SH-SY5Y (cell line): Measurements from ENCODE around the gene DTX4.

ENCODE experiments used
- GATA2 ChIP-seq: IDR thresholded peaks from 2 replicates; pipeline ENCODE4 v1.6.1; 2011; ENCODE audit warnings: mild to moderate bottlenecking, low read depth, low read length
- GATA3 ChIP-seq: IDR thresholded peaks from 2 replicates; pipeline ENCODE4 v1.6.1; 2011; ENCODE audit warnings: low read depth, mild to moderate bottlenecking, low read length, moderate library complexity

GRCh38 chr11:59191095-59191494, 19.2 kb downstream of the DTX4 start:
- no peak for TF ChIP-seq GATA2
- TF ChIP-seq GATA3 = no peak
